CD14-positive monocyte (primary cell): Measurements from ENCODE around the gene SLC12A9. TPM values are rescaled to one million over a fixed set of nuclear protein-coding genes. Genes with fewer than 3 reads are reported as not detected.
A peak's percentile ranks its signal among the peaks of the same experiment; 100 is the strongest.

Experiments
- DNase-seq, 3 donors: peaks; one replicate each; pipeline ENCODE4 v3.0.0-alpha.2; 2011 to 2022
- H2AFZ ChIP-seq: 2 replicates; pipeline ENCODE4 v1.6.0; 2012; ENCODE audit warnings: mild to moderate bottlenecking, low read depth, low read length, inconsistent platforms; ENCODE audit not compliant: insufficient read depth, poor library complexity, severe bottlenecking
- H3K27ac ChIP-seq, 2 donors: 1 replicate in 1 of 2; 2 replicates in 1 of 2; pipeline ENCODE4 v1.5.1; 2012 to 2013; ENCODE audit warnings: low read length in 2 of 2, control low read depth in 1 of 2, inconsistent platforms in 1 of 2, low read depth in 1 of 2, mild to moderate bottlenecking in 1 of 2
- H3K27me3 ChIP-seq, 2 donors: one replicate each; pipeline versions ENCODE4 v1.6.0 to v1.6.1; 2011 to 2013; ENCODE audit warnings: low read length in 2 of 2; ENCODE audit not compliant: control insufficient read depth in 2 of 2, insufficient read depth in 2 of 2
- H3K36me3 ChIP-seq, 2 donors: replicated peaks in 1 of 2; 1 replicate in 1 of 2; 2 replicates in 1 of 2; pipeline versions ENCODE4 v1.5.1 to v1.6.1; 2012 to 2013; ENCODE audit warnings: low read length in 2 of 2, control low read depth in 1 of 2, inconsistent platforms in 1 of 2, mild to moderate bottlenecking in 1 of 2; ENCODE audit not compliant: insufficient read depth in 2 of 2, control insufficient read depth in 1 of 2
- H3K4me1 ChIP-seq, 2 donors: 1 replicate in 1 of 2; 2 replicates in 1 of 2; pipeline versions ENCODE4 v1.5.1 to v1.6.1; 2012 to 2013; ENCODE audit warnings: low read length in 2 of 2, control low read depth in 1 of 2, inconsistent platforms in 1 of 2, mild to moderate bottlenecking in 1 of 2, moderate library complexity in 1 of 2; ENCODE audit not compliant: insufficient read depth in 2 of 2, control insufficient read depth in 1 of 2
- H3K4me2 ChIP-seq: replicated peaks from 2 replicates; pipeline ENCODE3; 2012; ENCODE audit warnings: low read length, moderate library complexity, mild to moderate bottlenecking; ENCODE audit not compliant: poor library complexity, severe bottlenecking; ENCODE audit errors: extremely low read depth
- H3K4me3 ChIP-seq, 3 experiments: fragments of 200-600 bp in 1 of 3; sonication (generic) in 1 of 3; replicated peaks in 1 of 3; 1 replicate in 2 of 3; 2 replicates in 1 of 3; pipeline ENCODE4 v1.5.1; 2011 to 2013; ENCODE audit warnings: low read length in 3 of 3, mild to moderate bottlenecking in 3 of 3, control low read depth in 2 of 3, low read depth in 2 of 3, inconsistent platforms in 1 of 3, moderate library complexity in 1 of 3
- H3K79me2 ChIP-seq: 2 replicates; pipeline ENCODE4 v1.6.0; 2012; ENCODE audit warnings: mild to moderate bottlenecking, control low read depth, inconsistent platforms, low read length, moderate library complexity; ENCODE audit not compliant: insufficient read depth
- H3K9ac ChIP-seq: 2 replicates; pipeline ENCODE4 v1.6.0; 2017; ENCODE audit warnings: low read length, mild to moderate bottlenecking; ENCODE audit not compliant: insufficient read depth, poor library complexity, severe bottlenecking
- H3K9me3 ChIP-seq, 2 donors: replicated peaks in 1 of 2; 1 replicate in 1 of 2; 2 replicates in 1 of 2; pipeline versions ENCODE4 v1.5.1 to v1.6.1; 2012 to 2013; ENCODE audit warnings: low read length in 2 of 2, control low read depth in 1 of 2; ENCODE audit not compliant: control insufficient read depth in 1 of 2, insufficient read depth in 1 of 2
- H4K20me1 ChIP-seq: 2 replicates; pipeline ENCODE4 v1.6.0; 2012; ENCODE audit warnings: mild to moderate bottlenecking, low read length, control low read depth, moderate library complexity; ENCODE audit not compliant: insufficient read depth
- H3K27ac Mint-ChIP-seq, 7 donors: one replicate each; pipeline ENCODE4 v1.8.0; 2020; ENCODE audit warnings: mild to moderate bottlenecking in 7 of 7, mixed read lengths in 7 of 7, moderate library complexity in 6 of 7, inconsistent platforms in 2 of 7
- H3K27me3 Mint-ChIP-seq, 3 donors: one replicate each; pipeline ENCODE4 v1.8.0; 2021 to 2022; ENCODE audit warnings: low read depth in 3 of 3, mild to moderate bottlenecking in 3 of 3, mixed read lengths in 3 of 3, moderate library complexity in 3 of 3, inconsistent platforms in 1 of 3
- H3K36me3 Mint-ChIP-seq, 2 donors: one replicate each; pipeline ENCODE4 v1.8.0; 2020; ENCODE audit warnings: mixed read lengths in 2 of 2, inconsistent platforms in 1 of 2, mild to moderate bottlenecking in 1 of 2
- H3K4me1 Mint-ChIP-seq: one replicate; pipeline ENCODE4 v1.8.0; 2020; ENCODE audit warnings: mild to moderate bottlenecking, mixed read lengths
- H3K4me3 Mint-ChIP-seq, 2 donors: one replicate each; pipeline ENCODE4 v1.8.0; 2020; ENCODE audit warnings: mild to moderate bottlenecking in 2 of 2, mixed read lengths in 2 of 2, moderate library complexity in 1 of 2
- H3K9me3 Mint-ChIP-seq, 7 donors: one replicate each; pipeline ENCODE4 v1.8.0; 2020 to 2022; ENCODE audit warnings: mixed read lengths in 7 of 7, mild to moderate bottlenecking in 6 of 7, moderate library complexity in 6 of 7, inconsistent platforms in 2 of 7
- WGBS: methylation state at CpG from one replicate; pipeline ENCODE4 v1.1.5; 2013; ENCODE audit warnings: missing lambda C conversion rate; ENCODE audit not compliant: insufficient coverage; 5-methylcytosine and 5-hydroxymethylcytosine counted together
- intact Hi-C, 2 donors: fragments of 100-400 bp; cut with micrococcal nuclease; formaldehyde crosslinking; loops; one replicate each; pipeline versions ENCODE4 v1.15.0 to v1.15.1; 2023
- polyA plus RNA-seq, 3 donors: library from polyadenylated mRNA; depleted of rRNA in 1 of 3; unstranded in 2 of 3; stranded (reverse) in 1 of 3; fragments of 300-500 nt in 2 of 3; fragments of >200 nt in 1 of 3; fragmentation: Illumina TruSeq in 2 of 3; gene quantifications; 1 replicate in 2 of 3; 2 replicates in 1 of 3; pipeline ENCODE4 v1.2.3, GENCODE V29; 2012 to 2021
- small RNA-seq: library from RNA; depleted of rRNA; stranded (forward); fragments of <200 nt; gene quantifications from one replicate; pipeline ENCODE3, GENCODE V24; 2012; ENCODE audit warnings: low read depth; ENCODE audit not compliant: insufficient read length
- TF ChIP-seq, protein P1 (sequence below): fragments of 200-600 bp; IDR thresholded peaks from one replicate; pipeline ENCODE4 v1.8.0; 2022; ENCODE audit warnings: antibody characterized with exemption, mild to moderate bottlenecking

The SLC12A9 gene
- polyA plus RNA-seq, 3 donors: 18.8 to 119 (median 19.3) TPM

DNA sequence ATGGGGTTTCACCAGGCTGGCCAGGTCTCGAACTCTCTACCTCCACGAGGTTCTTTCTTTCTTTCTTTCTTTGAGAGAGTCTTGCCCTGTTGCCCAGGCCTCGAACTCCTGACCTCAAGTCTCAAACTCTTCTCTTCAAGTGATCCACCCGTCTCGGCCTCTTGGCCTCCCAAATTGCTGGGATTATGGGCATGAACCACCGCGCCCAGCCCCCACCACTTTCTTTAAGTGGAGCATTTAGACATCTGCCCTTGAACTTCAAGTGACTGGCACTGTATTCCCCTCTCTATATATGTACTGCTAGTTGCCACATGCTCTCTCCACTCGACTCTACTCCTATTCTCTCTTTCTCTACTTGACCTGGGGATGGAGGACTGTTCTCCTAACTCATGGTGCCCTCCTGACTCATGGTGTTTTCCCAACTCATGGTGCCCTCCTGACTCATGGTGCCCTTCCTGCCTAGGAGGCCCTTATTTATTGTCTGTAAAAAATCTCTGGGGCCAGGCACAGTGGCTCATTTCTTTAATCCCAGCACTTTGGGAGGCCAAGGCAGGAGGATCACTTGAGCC lies 62.5 kb downstream of the SLC12A9 start:
- Histone ChIP-seq H4K20me1 (no peaks in the 10 kb centered on the region), H3K36me3 (no peaks in the 10 kb centered on the region), H2AFZ (no peak overlapping the region), H3K27me3 (no peaks in the 10 kb centered on the region), H3K4me3 (no peak overlapping the region), H3K4me2 (no peak overlapping the region), H3K4me1 (peaks cover 28 to 41% of the 10 kb centered on the region in 2 donors), H3K27ac (peak overlapping the region; percentile 52 to 67), H3K9ac (no peak overlapping the region), H3K9me3 (no peaks in the 10 kb centered on the region), H3K79me2 (no peaks in the 10 kb centered on the region)
- peaks cover 4 to 10% (median 10%) of the 10 kb centered on the region in 3 donors for H3K27me3 Mint-ChIP-seq
- H3K4me3 Mint-ChIP-seq: no peak overlapping the region
- peaks cover 4% of the 10 kb centered on the region in 2 donors for H3K36me3 Mint-ChIP-seq
- peaks cover 39% of the 10 kb centered on the region for H3K4me1 Mint-ChIP-seq
- DNase-seq: peak; percentile 82 to 94 (median 84)
- intact Hi-C loops: no loop called here
- TF ChIP-seq, protein P1, sequence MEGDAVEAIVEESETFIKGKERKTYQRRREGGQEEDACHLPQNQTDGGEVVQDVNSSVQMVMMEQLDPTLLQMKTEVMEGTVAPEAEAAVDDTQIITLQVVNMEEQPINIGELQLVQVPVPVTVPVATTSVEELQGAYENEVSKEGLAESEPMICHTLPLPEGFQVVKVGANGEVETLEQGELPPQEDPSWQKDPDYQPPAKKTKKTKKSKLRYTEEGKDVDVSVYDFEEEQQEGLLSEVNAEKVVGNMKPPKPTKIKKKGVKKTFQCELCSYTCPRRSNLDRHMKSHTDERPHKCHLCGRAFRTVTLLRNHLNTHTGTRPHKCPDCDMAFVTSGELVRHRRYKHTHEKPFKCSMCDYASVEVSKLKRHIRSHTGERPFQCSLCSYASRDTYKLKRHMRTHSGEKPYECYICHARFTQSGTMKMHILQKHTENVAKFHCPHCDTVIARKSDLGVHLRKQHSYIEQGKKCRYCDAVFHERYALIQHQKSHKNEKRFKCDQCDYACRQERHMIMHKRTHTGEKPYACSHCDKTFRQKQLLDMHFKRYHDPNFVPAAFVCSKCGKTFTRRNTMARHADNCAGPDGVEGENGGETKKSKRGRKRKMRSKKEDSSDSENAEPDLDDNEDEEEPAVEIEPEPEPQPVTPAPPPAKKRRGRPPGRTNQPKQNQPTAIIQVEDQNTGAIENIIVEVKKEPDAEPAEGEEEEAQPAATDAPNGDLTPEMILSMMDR: no peak
- H3K27ac Mint-ChIP-seq: peak overlapping the region; percentile 74 to 95 (median 94)
- WGBS: 98% methylated on average over 5 of the region's 8 CpGs
- H3K9me3 Mint-ChIP-seq: peaks cover 0 to 9% (median 2%) of the 10 kb centered on the region in 7 donors

Small RNA genes within 50 kb of the gene (small RNA-seq; reads per million reads assigned to genes)
- gene RN7SL549P (not detected), gene RN7SL750P (not detected)

Other genes with a start within 250 kb of the SLC12A9 start
- gene MOSPD3, start 240.2 kb upstream of the SLC12A9 start, polyA plus RNA-seq: 10 to 100 TPM; 12.7 to 15.5 (median 13.3) TPM
- gene TFR2, start 211.2 kb upstream of the SLC12A9 start, polyA plus RNA-seq: 1 to 10 TPM in 1 of 3 donors, under 1 TPM in 1, not detected in 1; 0.79 to 1.4 TPM
- not detected for gene ACTL6B, start 196.3 kb upstream of the SLC12A9 start, polyA plus RNA-seq
- 100 to 1,000 TPM in 1 of 3 donors, 10 to 100 TPM in 2; 90.0 to 436 (median 94.6) TPM for gene GNB2, start 179.0 kb upstream of the SLC12A9 start, polyA plus RNA-seq
- gene GIGYF1, start 158.5 kb upstream of the SLC12A9 start, polyA plus RNA-seq: 10 to 100 TPM in 1 of 3 donors, under 1 TPM in 2; 0.30 to 30.6 (median 0.34) TPM
- 10 to 100 TPM; 11.1 to 48.5 (median 41.6) TPM for gene POP7, start 146.6 kb upstream of the SLC12A9 start, polyA plus RNA-seq
- gene EPO, start 132.2 kb upstream of the SLC12A9 start, polyA plus RNA-seq: not detected
- gene ZAN, start 119.1 kb upstream of the SLC12A9 start, polyA plus RNA-seq: not detected
- 1 to 10 TPM; 5.0 to 6.5 (median 5.7) TPM for gene EPHB4, start 25.2 kb upstream of the SLC12A9 start, polyA plus RNA-seq
- 1 to 10 TPM; 1.9 to 5.9 (median 5.8) TPM for gene TRIP6, start 14.7 kb downstream of the SLC12A9 start, polyA plus RNA-seq
- 100 to 1,000 TPM in 1 of 3 donors, 10 to 100 TPM in 2; 26.9 to 116 (median 29.6) TPM for gene SRRT, start 22.4 kb downstream of the SLC12A9 start, polyA plus RNA-seq
- gene UFSP1, start 37.0 kb downstream of the SLC12A9 start, polyA plus RNA-seq: under 1 TPM; 0.57 to 0.76 (median 0.57) TPM
- gene ACHE, start 43.2 kb downstream of the SLC12A9 start, polyA plus RNA-seq: under 1 TPM in 1 of 3 donors, not detected in 2; 0.19 TPM
- gene MUC3A, start 96.8 kb downstream of the SLC12A9 start, polyA plus RNA-seq: not detected
- under 1 TPM in 1 of 3 donors, not detected in 2; 0.44 TPM for gene MUC12, start 116.9 kb downstream of the SLC12A9 start, polyA plus RNA-seq
- gene MUC17, start 167.4 kb downstream of the SLC12A9 start, polyA plus RNA-seq: not detected
- 1 to 10 TPM in 2 of 3 donors, under 1 TPM in 1; 0.66 to 9.4 (median 1.2) TPM for gene TRIM56, start 232.8 kb downstream of the SLC12A9 start, polyA plus RNA-seq